Esophagus muscularis mucosa (tissue), 4 donors: Measurements from ENCODE around the gene RHOBTB1. TPM values are rescaled to one million over a fixed set of nuclear protein-coding genes. Genes with fewer than 3 reads are reported as not detected.

ENCODE experiments used
- DNase-seq: peaks from one replicate; pipeline ENCODE4 v3.0.0-alpha.2; 2017; ENCODE audit errors: extremely low spot score
- H3K27ac ChIP-seq, 4 donors: fragments of 200-600 bp; sonication (generic); replicated peaks in 1 of 4; 1 replicate in 3 of 4; 2 replicates in 1 of 4; pipeline ENCODE4 v1.5.1; 2016 to 2019; ENCODE audit warnings: mild to moderate bottlenecking in 1 of 4
- H3K27me3 ChIP-seq, 4 donors: fragments of 200-600 bp; sonication (generic); one replicate each; pipeline versions ENCODE4 v1.5.1 to v1.6.0; 2016 to 2019
- H3K36me3 ChIP-seq, 4 donors: fragments of 200-600 bp; sonication (generic); one replicate each; pipeline ENCODE4 v1.5.1; 2016 to 2019
- H3K4me1 ChIP-seq, 4 donors: fragments of 200-600 bp; sonication (generic); one replicate each; pipeline ENCODE4 v1.5.1; 2016 to 2019
- H3K4me3 ChIP-seq, 4 donors: fragments of 200-600 bp; sonication (generic); 1 replicate in 2 of 4; 2 replicates in 2 of 4; pipeline ENCODE4 v1.5.1; 2016 to 2019; ENCODE audit warnings: mild to moderate bottlenecking in 4 of 4, moderate library complexity in 1 of 4
- H3K9me3 ChIP-seq, 4 donors: fragments of 200-600 bp; sonication (generic); 1 replicate in 3 of 4; 2 replicates in 1 of 4; pipeline ENCODE4 v1.5.1; 2016 to 2019
- CTCF ChIP-seq, 3 experiments: fragments of 200-600 bp in 2 of 3; fragments of 450-650 bp in 1 of 3; sonication (generic) in 2 of 3; IDR thresholded peaks; one replicate each; pipeline ENCODE4 v1.5.1; 2017 to 2019; ENCODE audit warnings: antibody characterized with exemption in 3 of 3, mild to moderate bottlenecking in 2 of 3, moderate library complexity in 1 of 3
- EP300 ChIP-seq: sonication (generic); formaldehyde crosslinking; IDR thresholded peaks from one replicate; pipeline ENCODE4 v1.6.1; 2017; ENCODE audit warnings: antibody characterized with exemption
- POLR2A ChIP-seq: fragments of 450-650 bp; IDR thresholded peaks from one replicate; pipeline ENCODE4 v1.6.1; 2017; ENCODE audit warnings: antibody characterized with exemption, moderate library complexity, mild to moderate bottlenecking, low read depth
- POLR2AphosphoS5 ChIP-seq, 2 donors: sonication (generic); formaldehyde crosslinking; IDR thresholded peaks; one replicate each; pipeline ENCODE4 v1.6.1; 2017; ENCODE audit warnings: antibody characterized with exemption in 2 of 2
- WGBS: methylation state at CpG from one replicate; pipeline ENCODE4 v1.1.5; 2018; 5-methylcytosine and 5-hydroxymethylcytosine counted together
- intact Hi-C: fragments of 100-400 bp; cut with DNase I; formaldehyde crosslinking; loops from one replicate; pipeline ENCODE4 v1.15.1; 2023
- total RNA-seq, 4 donors: library from RNA; depleted of rRNA; stranded (reverse); fragments of >200 nt; gene quantifications; one replicate each; pipeline versions ENCODE4 v1.1.0 to v1.2.1, GENCODE V29; 2016

RHOBTB1 gene
- total RNA-seq, 4 donors from 2014 or later, result 16.7 to 39.2 (median 20.1) TPM

DNA sequence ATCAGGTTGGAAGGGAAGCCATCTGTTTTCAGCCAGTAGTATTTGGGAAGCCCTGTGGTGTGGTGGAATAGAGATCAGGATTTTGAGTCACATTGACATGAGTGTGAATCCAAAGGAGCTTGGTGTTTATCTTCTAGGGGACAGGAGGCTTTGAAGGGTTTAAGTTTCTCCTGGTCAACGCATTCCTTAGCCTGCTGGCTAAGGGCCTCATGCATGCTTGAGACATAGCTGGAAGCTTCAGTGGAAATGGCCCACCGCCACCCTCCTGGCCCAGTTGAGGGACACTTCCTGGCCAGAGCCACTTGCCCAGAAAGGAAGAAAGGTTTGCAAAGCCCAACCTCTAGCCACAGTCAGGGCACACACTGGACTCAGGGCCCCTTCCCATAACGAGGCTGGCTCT, 94.8 kb downstream of the RHOBTB1 start:
- no peak for DNase-seq
- Histone ChIP-seq H3K9me3 (peaks cover 0 to 4% (median 0%) of the 10 kb centered on the region in 4 donors), H3K4me1 (peaks cover 14 to 18% (median 16%) of the 10 kb centered on the region in 4 donors), H3K36me3 (no peaks in the 10 kb centered on the region), H3K4me3 (no peak overlapping the region), H3K27ac (no peak overlapping the region), H3K27me3 (no peaks in the 10 kb centered on the region)
- 80% methylated on average over 3 of the region's 3 CpGs for WGBS
- TF ChIP-seq EP300 (no peak), POLR2A (no peak), CTCF (IDR thresholded peaks at IDR 0.05) (no peak), POLR2AphosphoS5 (IDR thresholded peaks at IDR 0.05) (no peak)
- intact Hi-C loops, result no loop called here

GRCh38 chr10:60848680-60849079, 95.3 kb downstream of the RHOBTB1 start:
- intact Hi-C loops, result no loop called here
- DNase-seq, result no peak

GRCh38 chr10:60848126-60848525, 95.9 kb downstream of the RHOBTB1 start:
- H3K36me3 ChIP-seq, result no peaks in the 10 kb centered on the region
- no peak for TF ChIP-seq POLR2A
- TF ChIP-seq CTCF (IDR thresholded peaks at IDR 0.05), result peak in 2 of 3 experiments; percentile 5 to 22
- TF ChIP-seq POLR2AphosphoS5 (IDR thresholded peaks at IDR 0.05), result peak in 1 of 2 donors; percentile 7
- no peak for TF ChIP-seq EP300
- peaks cover 14 to 18% (median 16%) of the 10 kb centered on the region in 4 donors for H3K4me1 ChIP-seq
- H3K9me3 ChIP-seq, result peaks cover 0 to 4% (median 0%) of the 10 kb centered on the region in 4 donors
- no peak for DNase-seq
- no peak overlapping the region for H3K27ac ChIP-seq
- intact Hi-C loops, result no loop called here
- no peaks in the 10 kb centered on the region for H3K27me3 ChIP-seq
- no peak overlapping the region for H3K4me3 ChIP-seq
- 68% methylated on average over 1 of the region's 1 CpG for WGBS

More at GRCh38 chr10:60848680-60849079, 95.3 kb downstream of the RHOBTB1 start:
- Histone ChIP-seq H3K9me3 (peaks cover 0 to 4% (median 0%) of the 10 kb centered on the region in 4 donors), H3K4me3 (no peak overlapping the region), H3K27ac (no peak overlapping the region), H3K36me3 (no peaks in the 10 kb centered on the region), H3K27me3 (no peaks in the 10 kb centered on the region), H3K4me1 (peaks cover 14 to 18% (median 16%) of the 10 kb centered on the region in 4 donors)
- WGBS, result 85% methylated on average over 5 of the region's 5 CpGs
- no peak for TF ChIP-seq POLR2A
- no peak for TF ChIP-seq CTCF (IDR thresholded peaks at IDR 0.05)
- TF ChIP-seq POLR2AphosphoS5 (IDR thresholded peaks at IDR 0.05), result no peak
- TF ChIP-seq EP300, result no peak

GRCh38 chr10:60846173-60846572, 97.8 kb downstream of the RHOBTB1 start:
- 71% methylated on average over 1 of the region's 1 CpG for WGBS
- peaks cover 14 to 18% (median 16%) of the 10 kb centered on the region in 4 donors for H3K4me1 ChIP-seq
- no peaks in the 10 kb centered on the region for H3K36me3 ChIP-seq
- no peaks in the 10 kb centered on the region for H3K27me3 ChIP-seq
- H3K4me3 ChIP-seq, result no peak overlapping the region
- intact Hi-C loops, result no loop called here
- H3K27ac ChIP-seq, result no peak overlapping the region
- peaks cover 0 to 4% (median 0%) of the 10 kb centered on the region in 4 donors for H3K9me3 ChIP-seq
- TF ChIP-seq CTCF (IDR thresholded peaks at IDR 0.05) (peak in 1 of 3 experiments; percentile 5), POLR2A (no peak)
- DNase-seq, result no peak

DNA sequence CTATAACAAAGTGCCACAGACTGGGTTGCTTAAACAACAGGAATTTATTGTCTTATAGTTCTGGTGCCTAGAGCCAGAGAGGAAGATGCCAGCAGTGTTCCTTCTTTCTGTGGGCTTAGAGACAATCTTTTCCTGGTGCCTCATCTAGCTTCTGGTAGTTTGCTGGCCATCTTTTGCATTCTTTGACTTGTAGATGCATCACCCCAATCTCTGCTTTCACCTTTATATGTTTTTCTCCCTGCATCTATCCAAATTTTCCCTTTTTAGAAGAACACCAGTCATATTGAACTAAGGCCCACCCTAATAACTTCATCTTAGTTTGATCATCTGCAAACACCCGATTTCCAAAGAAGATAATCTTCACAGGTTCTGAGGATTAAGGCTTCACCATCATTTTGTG, 98.9 kb downstream of the RHOBTB1 start:
- intact Hi-C loops, result no loop called here
- WGBS, result 96% methylated on average over 1 of the region's 1 CpG
- H3K4me3 ChIP-seq, result no peak overlapping the region
- peaks cover 0 to 4% (median 0%) of the 10 kb centered on the region in 4 donors for H3K9me3 ChIP-seq
- peaks cover 14 to 18% (median 16%) of the 10 kb centered on the region in 4 donors for H3K4me1 ChIP-seq
- TF ChIP-seq POLR2AphosphoS5 (IDR thresholded peaks at IDR 0.05) (no peak), POLR2A (no peak), EP300 (no peak), CTCF (IDR thresholded peaks at IDR 0.05) (no peak)
- H3K27ac ChIP-seq, result no peak overlapping the region
- H3K36me3 ChIP-seq, result no peaks in the 10 kb centered on the region
- no peaks in the 10 kb centered on the region for H3K27me3 ChIP-seq
- DNase-seq, result no peak
